Lung (tissue), 10 donors: ENCODE measurements around the gene SRGAP2C. TPM values are rescaled to one million over a fixed set of nuclear protein-coding genes. Genes with fewer than 3 reads are reported as not detected.
"Not testable (repeated sequence)": the region's sequence is repeated elsewhere in the genome, so short reads cannot be mapped to it uniquely, and the experiment has no call there.

Source experiments
- ATAC-seq: fragments of 200-7000 bp; cut with Tn5 transposase; one replicate; pipeline ENCODE4 v1.9.1; 2020; ENCODE audit warnings: moderate number of reproducible peaks; ENCODE audit not compliant: insufficient read depth, low FRiP score
- DNase-seq, 3 donors: peaks; one replicate each; pipeline ENCODE4 v3.0.0-alpha.2; 2013 to 2017
- H3K27ac ChIP-seq, 2 donors: one replicate each; pipeline ENCODE4 v1.5.1; 2013; ENCODE audit warnings: mild to moderate bottlenecking in 2 of 2, moderate library complexity in 2 of 2, control low read depth in 1 of 2, inconsistent platforms in 1 of 2, low read depth in 1 of 2, low read length in 1 of 2
- H3K27me3 ChIP-seq, 3 donors: one replicate each; pipeline ENCODE4 v1.5.1; 2013; ENCODE audit warnings: low read length in 2 of 3; ENCODE audit not compliant: control insufficient read depth in 3 of 3, insufficient read depth in 3 of 3
- H3K36me3 ChIP-seq, 4 donors: one replicate each; pipeline ENCODE4 v1.5.1; 2013; ENCODE audit warnings: low read length in 4 of 4, mild to moderate bottlenecking in 1 of 4, moderate library complexity in 1 of 4; ENCODE audit not compliant: control insufficient read depth in 4 of 4, insufficient read depth in 4 of 4
- H3K4me1 ChIP-seq, 5 donors: one replicate each; pipeline ENCODE4 v1.5.1; 2013; ENCODE audit warnings: low read length in 5 of 5, mild to moderate bottlenecking in 2 of 5, moderate library complexity in 1 of 5; ENCODE audit not compliant: control insufficient read depth in 5 of 5, insufficient read depth in 5 of 5
- H3K4me3 ChIP-seq: one replicate; pipeline ENCODE4 v1.5.1; 2013; ENCODE audit warnings: mild to moderate bottlenecking, control low read depth, moderate library complexity
- H3K9ac ChIP-seq, 2 donors: one replicate each; pipeline ENCODE4 v1.5.1; 2013; ENCODE audit warnings: low read length in 2 of 2, control low read depth in 1 of 2; ENCODE audit not compliant: insufficient read depth in 1 of 2
- H3K9me3 ChIP-seq, 4 donors: one replicate each; pipeline ENCODE4 v1.5.1; 2013; ENCODE audit warnings: low read length in 3 of 4, mild to moderate bottlenecking in 1 of 4, moderate library complexity in 1 of 4; ENCODE audit not compliant: control insufficient read depth in 4 of 4, insufficient read depth in 3 of 4
- WGBS, 2 donors: extraction: QIAGEN DNeasy Blood & Tissue Kit; methylation state at CpG; one replicate each; pipeline ENCODE4 v1.1.7; 2013; 5-methylcytosine and 5-hydroxymethylcytosine counted together
- polyA plus RNA-seq, 2 donors: library from polyadenylated mRNA; stranded (reverse); fragments of 200-250 nt; gene quantifications; one replicate each; pipeline ENCODE4 v1.2.1, GENCODE V29; 2013
- total RNA-seq, 2 donors: library from RNA; depleted of rRNA in 1 of 2; stranded (reverse); fragments of >200 nt in 1 of 2; gene quantifications; one replicate each; pipeline ENCODE4 v1.2.1, GENCODE V29; 2014 to 2021
- donor health status: Bipolar disorder and iron deficiency.
- donor health status: healthy.
- donor health status: DM: yes; HTN: yes; CAD: no.

The SRGAP2C gene
- total and polyA plus RNA-seq, 4 donors, result 3.9 to 34.6 (median 12.9) TPM

DNA sequence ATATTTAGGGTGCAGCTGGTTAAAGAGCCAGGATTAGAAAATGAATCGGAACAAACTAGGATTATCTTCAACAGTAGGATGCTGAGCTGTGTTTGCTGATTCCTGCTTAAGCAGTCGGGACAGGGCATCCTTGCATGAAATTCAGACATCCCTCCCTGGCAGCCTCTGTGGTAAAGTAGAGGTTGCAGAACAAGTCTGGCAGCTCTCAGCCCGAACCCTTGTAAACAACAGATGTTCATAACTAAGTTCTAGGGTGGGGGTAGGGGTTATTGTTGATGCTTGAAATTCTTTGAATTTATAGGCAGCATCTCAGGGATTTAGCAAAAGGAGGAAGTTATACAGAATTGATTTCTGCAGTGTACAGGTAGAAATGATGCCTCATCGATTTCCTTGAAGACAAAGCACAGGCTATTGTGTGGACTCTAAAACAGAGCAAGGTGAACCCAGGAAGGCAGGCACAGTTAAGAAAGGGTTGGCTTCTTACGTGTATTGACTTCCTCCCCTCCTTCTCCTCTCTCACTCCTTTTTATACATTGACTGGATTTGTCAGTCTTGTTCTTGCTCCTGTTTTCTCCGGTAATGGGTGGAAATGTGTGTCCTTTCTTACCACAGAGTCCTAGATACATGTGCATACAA is 114.9 kb downstream of the SRGAP2C start:
- not testable (repeated sequence) for H3K9ac ChIP-seq, H3K4me1 ChIP-seq, H3K4me3 ChIP-seq, H3K36me3 ChIP-seq, H3K27me3 ChIP-seq, H3K9me3 ChIP-seq, ATAC-seq, DNase-seq, H3K27ac ChIP-seq
- WGBS, 2 donors, result 70 to 91% methylated on average over 1 to 2 of the region's 6 CpGs

DNA sequence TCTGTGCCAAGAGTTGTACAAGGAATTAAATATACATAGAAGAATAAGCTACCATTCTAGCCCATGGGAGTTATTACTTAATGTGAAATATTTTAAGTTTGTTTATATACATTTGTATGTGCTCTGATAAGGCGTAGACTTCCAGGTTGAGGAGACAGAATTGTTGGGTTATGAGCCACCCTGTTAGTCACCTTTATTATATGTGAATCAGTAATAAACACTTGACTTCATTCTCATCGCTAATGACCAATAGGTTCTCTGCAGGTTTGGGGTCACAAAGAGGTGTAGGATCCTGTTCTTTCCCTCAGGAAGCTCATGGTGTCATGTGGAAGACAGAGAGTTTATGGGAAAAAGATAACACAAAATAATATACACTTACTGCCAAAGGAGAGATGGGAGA is 117.1 kb downstream of the SRGAP2C start:
- H3K4me3 ChIP-seq, DNase-seq, H3K9me3 ChIP-seq, H3K36me3 ChIP-seq, H3K27me3 ChIP-seq, H3K4me1 ChIP-seq, H3K27ac ChIP-seq, ATAC-seq, H3K9ac ChIP-seq: not testable (repeated sequence)
- 93 to 95% methylated on average over 2 of the region's 2 CpGs for WGBS, 2 donors

DNA sequence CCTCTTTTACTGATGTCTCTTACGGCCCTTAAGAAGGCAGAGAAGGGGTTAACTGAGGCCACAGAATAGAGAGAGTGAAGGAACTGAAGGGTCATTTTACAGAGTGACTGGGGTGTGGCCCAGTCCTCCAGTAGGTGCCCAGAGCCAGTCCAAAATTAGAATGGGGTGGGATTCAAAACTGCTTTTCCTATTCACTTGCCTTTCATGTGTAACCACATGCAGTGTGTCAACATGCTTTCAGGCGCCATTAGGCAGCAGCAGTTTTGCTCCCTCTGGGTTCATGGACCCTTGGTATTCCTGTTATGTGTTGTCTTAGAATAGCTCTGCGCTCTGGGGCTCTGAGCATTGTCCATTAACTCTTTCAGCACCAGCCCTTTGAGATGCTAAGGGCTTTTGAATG is 123.0 kb downstream of the SRGAP2C start:
- not testable (repeated sequence) for H3K9ac ChIP-seq, H3K27ac ChIP-seq, H3K9me3 ChIP-seq, H3K4me3 ChIP-seq, H3K4me1 ChIP-seq, H3K36me3 ChIP-seq, ATAC-seq, H3K27me3 ChIP-seq, DNase-seq
- WGBS, 2 donors, result 61 to 81% methylated on average over 2 to 3 of the region's 3 CpGs

DNA sequence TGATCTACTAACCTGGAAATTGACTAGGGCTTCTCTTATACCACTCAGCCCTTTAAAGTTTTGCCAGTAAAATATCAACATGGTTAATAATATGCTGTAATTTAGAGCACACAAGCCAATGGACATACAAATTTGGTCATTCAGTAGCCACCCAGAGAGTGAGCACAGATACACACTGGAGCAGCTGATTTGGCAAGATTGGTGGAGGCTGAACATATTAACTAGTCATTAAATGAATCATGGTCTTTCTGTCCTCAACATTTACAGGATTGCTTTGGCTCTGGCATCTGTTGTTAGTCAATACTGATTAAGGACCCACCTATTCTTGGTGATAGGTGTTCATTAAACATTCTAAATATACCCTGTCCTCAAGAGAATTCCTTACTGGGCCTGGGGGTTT is 130.7 kb downstream of the SRGAP2C start:
- ATAC-seq, H3K4me3 ChIP-seq: not testable (repeated sequence)

DNA sequence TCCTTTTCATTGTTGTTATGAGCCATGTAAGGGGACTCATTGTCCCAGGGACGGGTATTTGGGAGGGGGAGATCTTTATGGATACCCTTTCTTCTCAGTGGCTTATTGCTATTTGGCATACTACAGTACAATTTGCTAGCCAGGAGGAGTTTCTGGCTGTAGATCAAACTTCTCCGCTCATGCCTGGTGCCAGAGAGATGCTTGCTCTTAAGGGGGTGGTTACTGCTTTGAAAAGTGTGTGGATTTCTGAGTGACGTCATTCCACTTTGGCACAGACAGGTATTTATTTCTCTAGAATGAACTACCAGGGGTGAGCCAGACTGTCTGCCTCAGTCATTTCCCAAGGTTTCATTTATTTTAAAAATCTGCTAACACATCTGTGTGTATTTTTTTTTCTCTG is 131.3 kb downstream of the SRGAP2C start:
- not testable (repeated sequence) for H3K27ac ChIP-seq, DNase-seq, ATAC-seq, H3K4me3 ChIP-seq, H3K9ac ChIP-seq, H3K27me3 ChIP-seq, H3K36me3 ChIP-seq, H3K4me1 ChIP-seq, H3K9me3 ChIP-seq
- WGBS, 2 donors, result 82 to 100% methylated on average over 1 to 2 of the region's 3 CpGs

More for the DNA sequence above, 130.7 kb downstream of the SRGAP2C start:
- not testable (repeated sequence) for H3K27me3 ChIP-seq, H3K9me3 ChIP-seq, H3K27ac ChIP-seq, H3K4me1 ChIP-seq, H3K9ac ChIP-seq, H3K36me3 ChIP-seq, DNase-seq

DNA sequence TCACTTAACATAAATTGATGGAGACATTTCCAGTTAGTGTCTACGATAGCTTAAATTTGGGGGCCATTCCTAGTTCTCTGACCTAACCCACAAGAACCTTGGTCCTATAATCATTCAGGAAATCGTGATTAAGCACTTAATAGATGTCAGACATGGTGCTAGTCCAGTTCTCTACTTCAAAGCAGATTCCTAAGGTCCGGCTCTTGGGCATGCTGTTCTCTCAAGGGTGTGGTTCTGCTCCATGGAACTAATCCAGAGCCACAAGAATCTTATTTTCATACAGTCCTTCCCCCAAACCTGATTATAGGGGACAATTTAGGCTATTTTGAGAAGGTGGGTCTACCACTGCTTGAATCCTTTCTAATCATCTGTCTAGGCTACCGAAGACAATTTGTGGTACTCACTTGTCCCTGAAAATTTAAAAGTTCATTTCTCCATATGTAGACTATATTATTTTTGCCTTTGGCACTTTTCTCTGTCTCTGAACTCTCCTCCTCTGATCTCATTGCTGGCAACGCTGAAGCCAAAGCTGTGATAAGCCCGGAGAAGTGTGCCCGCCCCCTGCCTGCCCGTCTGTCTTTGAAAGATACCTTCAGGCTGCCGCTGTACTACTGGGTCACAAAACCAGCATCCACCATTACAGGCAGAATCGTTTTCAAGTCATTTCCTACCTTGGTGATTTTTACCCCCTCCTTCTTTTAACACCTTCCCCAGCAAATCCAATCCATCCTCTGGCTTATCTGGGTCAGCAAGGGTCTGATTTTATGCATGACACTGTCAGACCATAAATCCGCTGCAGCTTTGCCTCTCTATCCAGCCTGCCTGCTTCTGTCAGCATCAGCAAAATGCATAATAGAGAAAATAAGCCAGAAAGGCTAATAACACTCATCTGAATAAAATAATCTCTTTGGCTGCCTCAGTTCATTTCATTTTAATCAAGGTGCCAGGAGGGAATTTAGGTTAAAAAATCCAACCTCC is 133.0 kb downstream of the SRGAP2C start:
- not testable (repeated sequence) for DNase-seq, ATAC-seq, H3K4me1 ChIP-seq, H3K27ac ChIP-seq, H3K4me3 ChIP-seq, H3K9ac ChIP-seq, H3K27me3 ChIP-seq, H3K9me3 ChIP-seq, H3K36me3 ChIP-seq
- WGBS, 2 donors, result no CpG with 5 or more reads among the region's 11 CpGs

DNA sequence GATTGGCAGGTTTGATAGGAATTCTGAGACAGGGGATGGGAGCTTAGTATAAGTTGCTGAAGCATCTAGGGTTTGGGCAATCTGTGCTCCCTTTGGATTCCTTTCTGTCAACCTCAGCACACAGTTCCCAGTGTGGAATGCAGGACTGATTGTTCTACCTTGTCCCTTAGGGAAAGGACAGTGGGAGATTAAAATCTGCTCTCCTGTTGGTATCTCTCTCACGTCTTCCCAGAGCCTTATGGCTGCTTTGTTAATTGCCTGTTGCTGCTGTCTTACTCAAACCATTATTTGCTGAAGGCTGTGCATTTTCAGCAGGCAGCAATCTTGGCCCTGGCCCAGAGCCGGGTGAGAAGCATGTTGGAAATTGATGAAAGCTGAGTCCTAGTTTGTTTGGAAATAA is 133.9 kb downstream of the SRGAP2C start:
- not testable (repeated sequence) for ATAC-seq

DNA sequence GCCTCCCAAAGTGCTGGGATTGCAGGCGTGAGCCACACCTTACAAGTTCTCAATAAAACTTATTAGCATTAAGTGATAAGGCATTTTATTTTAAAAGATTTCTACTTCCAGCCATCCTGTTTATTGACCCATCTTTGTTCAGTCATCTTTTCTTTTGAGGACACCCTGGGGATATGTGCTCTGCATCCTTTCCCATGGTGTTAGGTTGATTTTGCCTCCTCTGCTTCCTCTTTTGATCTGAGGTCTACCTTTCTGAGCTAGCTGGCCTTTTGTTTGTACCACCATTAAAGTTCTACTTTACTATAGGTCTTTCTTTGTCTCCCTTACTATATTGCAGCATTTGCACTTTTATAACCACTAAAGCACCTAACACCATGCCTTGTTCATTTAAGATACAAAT is 136.9 kb downstream of the SRGAP2C start:
- H3K27me3 ChIP-seq, H3K36me3 ChIP-seq, H3K4me3 ChIP-seq, H3K9me3 ChIP-seq, H3K4me1 ChIP-seq, H3K27ac ChIP-seq, ATAC-seq, H3K9ac ChIP-seq, DNase-seq: not testable (repeated sequence)
- no CpG with 5 or more reads among the region's 1 CpG for WGBS, 2 donors

More for the DNA sequence above, 133.9 kb downstream of the SRGAP2C start:
- 55 to 100% methylated on average over 1 of the region's 2 CpGs for WGBS, 2 donors
- H3K36me3 ChIP-seq, H3K9me3 ChIP-seq, H3K9ac ChIP-seq, DNase-seq, H3K27ac ChIP-seq, H3K4me1 ChIP-seq, H3K27me3 ChIP-seq, H3K4me3 ChIP-seq: not testable (repeated sequence)
